CD4-positive, alpha-beta T cell treated with Interleukin-1 beta for 1 hour (primary cell): Measurements from ENCODE around the gene PJA2.
"Not testable (repeated sequence)": the region's sequence is repeated elsewhere in the genome, so short reads cannot be mapped to it uniquely, and the experiment has no call there.

ENCODE experiments used
- DNase-seq, 2 donors: peaks; one replicate each; pipeline ENCODE4 v3.0.0-alpha.2; 2020 to 2022

PJA2 gene

GRCh38 chr5:109307456-109307855, 102.3 kb downstream of the PJA2 start:
- no peak for DNase-seq

- DNase-seq, result no peak
Observed at GRCh38 chr5:109305352-109305751, 104.4 kb downstream of the PJA2 start.

- DNase-seq, result no peak
Observed at GRCh38 chr5:109304309-109304708, 105.5 kb downstream of the PJA2 start.

GRCh38 chr5:109300367-109300766, 109.4 kb downstream of the PJA2 start:
- no peak for DNase-seq

GRCh38 chr5:109299557-109299956, 110.2 kb downstream of the PJA2 start:
- DNase-seq, result no peak

- DNase-seq, result no peak
Observed at GRCh38 chr5:109298794-109299193, 111.0 kb downstream of the PJA2 start.

GRCh38 chr5:109297900-109298299, 111.9 kb downstream of the PJA2 start:
- no peak for DNase-seq

GRCh38 chr5:109291090-109291489, 118.7 kb downstream of the PJA2 start:
- no peak for DNase-seq

- DNase-seq, result no peak
Observed at GRCh38 chr5:109290231-109290630, 119.5 kb downstream of the PJA2 start.

GRCh38 chr5:109286628-109287027, 123.1 kb downstream of the PJA2 start:
- not testable (repeated sequence) for DNase-seq
